H9 (cell line): ENCODE results near the gene RELCH. TPM values are rescaled to one million over a fixed set of nuclear protein-coding genes. Genes with fewer than 3 reads are reported as not detected.

Experiments
- DNase-seq: peaks from one replicate; pipeline ENCODE4 v3.0.0-alpha.2; 2017
- H2AFZ ChIP-seq: one replicate; pipeline ENCODE4 v1.6.1; 2013; ENCODE audit warnings: mild to moderate bottlenecking, low read length, control low read depth, moderate library complexity
- H2AK5ac ChIP-seq: 2 replicates; pipeline ENCODE4 v1.6.1; 2013; ENCODE audit warnings: low read length, control low read depth, mixed read lengths; ENCODE audit not compliant: insufficient read length
- H2BK120ac ChIP-seq: one replicate; pipeline ENCODE4 v1.6.1; 2013; ENCODE audit warnings: low read depth, mild to moderate bottlenecking, low read length, control low read depth, inconsistent platforms; ENCODE audit not compliant: poor library complexity, severe bottlenecking
- H2BK12ac ChIP-seq: 2 replicates; pipeline ENCODE4 v1.6.1; 2013; ENCODE audit warnings: low read length, control low read depth, mixed read lengths, low read depth; ENCODE audit not compliant: insufficient read length
- H2BK15ac ChIP-seq: 2 replicates; pipeline ENCODE4 v1.6.1; 2013; ENCODE audit warnings: low read depth, low read length, control low read depth
- H2BK20ac ChIP-seq: one replicate; pipeline ENCODE4 v1.6.1; 2013; ENCODE audit warnings: low read depth, mild to moderate bottlenecking, low read length, control low read depth, inconsistent platforms; ENCODE audit not compliant: poor library complexity, severe bottlenecking
- H2BK5ac ChIP-seq: 2 replicates; pipeline ENCODE4 v1.6.1; 2013; ENCODE audit warnings: low read length, control low read depth, mixed read lengths; ENCODE audit not compliant: insufficient read length
- H3K14ac ChIP-seq: 2 replicates; pipeline ENCODE4 v1.6.1; 2013; ENCODE audit warnings: low read length, control low read depth; ENCODE audit not compliant: insufficient read depth
- H3K18ac ChIP-seq: 2 replicates; pipeline ENCODE4 v1.6.1; 2013; ENCODE audit warnings: low read depth, mild to moderate bottlenecking, mixed read lengths, low read length, control low read depth; ENCODE audit not compliant: insufficient read length
- H3K23ac ChIP-seq: 2 replicates; pipeline ENCODE4 v1.6.1; 2013; ENCODE audit warnings: low read length, control low read depth, mixed read lengths, low read depth; ENCODE audit not compliant: insufficient read length
- H3K23me2 ChIP-seq: 2 replicates; pipeline ENCODE4 v1.6.1; 2013; ENCODE audit warnings: low read depth, mild to moderate bottlenecking, mixed read lengths, low read length, control low read depth; ENCODE audit not compliant: insufficient read length, poor library complexity, severe bottlenecking
- H3K27ac ChIP-seq: 2 replicates; pipeline ENCODE4 v1.5.1; 2013; ENCODE audit warnings: low read length, control low read depth, mixed read lengths, low read depth; ENCODE audit not compliant: insufficient read length
- H3K27me3 ChIP-seq: 2 replicates; pipeline ENCODE4 v1.6.1; 2013; ENCODE audit warnings: low read length, control low read depth, inconsistent platforms; ENCODE audit not compliant: insufficient read depth
- H3K4ac ChIP-seq: 2 replicates; pipeline ENCODE4 v1.6.1; 2013; ENCODE audit warnings: low read depth, mild to moderate bottlenecking, control low read depth, inconsistent platforms, low read length, moderate library complexity
- H3K4me1 ChIP-seq: 2 replicates; pipeline ENCODE4 v1.6.1; 2013; ENCODE audit warnings: low read length, control low read depth, inconsistent platforms; ENCODE audit not compliant: insufficient read depth
- H3K4me2 ChIP-seq: 2 replicates; pipeline ENCODE4 v1.6.1; 2013; ENCODE audit warnings: low read length, control low read depth, mixed read lengths; ENCODE audit not compliant: insufficient read length, insufficient read depth
- H3K56ac ChIP-seq: 2 replicates; pipeline ENCODE4 v1.6.1; 2013; ENCODE audit warnings: low read depth, mild to moderate bottlenecking, mixed read lengths, low read length, control low read depth; ENCODE audit not compliant: insufficient read length
- H3K79me1 ChIP-seq: 2 replicates; pipeline ENCODE4 v1.6.1; 2013; ENCODE audit warnings: low read depth, mild to moderate bottlenecking, moderate library complexity, low read length, control low read depth, inconsistent platforms; ENCODE audit not compliant: insufficient read depth, poor library complexity, severe bottlenecking
- H3K79me2 ChIP-seq: 2 replicates; pipeline ENCODE4 v1.6.1; 2013; ENCODE audit warnings: low read length, control low read depth, inconsistent platforms; ENCODE audit not compliant: insufficient read depth
- H3K9ac ChIP-seq: 2 replicates; pipeline ENCODE4 v1.6.1; 2013; ENCODE audit warnings: low read length, control low read depth, mixed read lengths; ENCODE audit not compliant: insufficient read length; ENCODE audit errors: extremely low read depth
- H3K9me3 ChIP-seq: one replicate; pipeline ENCODE4 v1.6.1; 2013; ENCODE audit warnings: low read depth, low read length, inconsistent platforms; ENCODE audit not compliant: control insufficient read depth
- H3T11ph ChIP-seq: one replicate; pipeline ENCODE4 v1.6.1; 2013; ENCODE audit warnings: mild to moderate bottlenecking, low read length, control low read depth, inconsistent platforms
- H4K20me1 ChIP-seq: one replicate; pipeline ENCODE4 v1.6.1; 2013; ENCODE audit not compliant: control insufficient read depth, insufficient read length, insufficient read depth
- H4K5ac ChIP-seq: 2 replicates; pipeline ENCODE4 v1.6.1; 2013; ENCODE audit warnings: low read depth, mild to moderate bottlenecking, mixed read lengths, low read length, control low read depth; ENCODE audit not compliant: insufficient read length
- H4K8ac ChIP-seq: replicated peaks from 2 replicates; pipeline ENCODE4 v1.6.1; 2013; ENCODE audit warnings: low read length, control low read depth, mixed read lengths, low read depth; ENCODE audit not compliant: insufficient read length
- H4K91ac ChIP-seq: 2 replicates; pipeline ENCODE4 v1.6.1; 2013; ENCODE audit warnings: low read depth, mild to moderate bottlenecking, moderate library complexity, mixed read lengths, low read length, control low read depth; ENCODE audit not compliant: insufficient read length
- H3K27ac Mint-ChIP-seq, 3 experiments: 2 replicates in 2 of 3; 3 replicates in 1 of 3; pipeline ENCODE4 v1.8.0; 2020 to 2021; ENCODE audit warnings: mixed read lengths in 3 of 3, mild to moderate bottlenecking in 1 of 3, moderate library complexity in 1 of 3
- H3K27me3 Mint-ChIP-seq: 2 replicates; pipeline ENCODE4 v1.8.0; 2021; ENCODE audit warnings: low read depth, mild to moderate bottlenecking, moderate library complexity, mixed read lengths
- H3K36me3 Mint-ChIP-seq, 3 experiments: 2 replicates in 2 of 3; 3 replicates in 1 of 3; pipeline ENCODE4 v1.8.0; 2020 to 2021; ENCODE audit warnings: low read depth in 3 of 3, mixed read lengths in 3 of 3; ENCODE audit not compliant: insufficient read depth in 1 of 3
- H3K4me1 Mint-ChIP-seq, 2 experiments: 2 replicates each; pipeline ENCODE4 v1.8.0; 2020; ENCODE audit warnings: mixed read lengths in 2 of 2
- H3K4me3 Mint-ChIP-seq, 2 experiments: 2 replicates in 1 of 2; 3 replicates in 1 of 2; pipeline ENCODE4 v1.8.0; 2020 to 2021; ENCODE audit warnings: mild to moderate bottlenecking in 2 of 2, mixed read lengths in 2 of 2, moderate library complexity in 1 of 2
- H3K9me3 Mint-ChIP-seq, 2 experiments: 2 replicates in 1 of 2; 3 replicates in 1 of 2; pipeline ENCODE4 v1.8.0; 2020; ENCODE audit warnings: mild to moderate bottlenecking in 2 of 2, mixed read lengths in 2 of 2, moderate library complexity in 1 of 2
- CTCF ChIP-seq: fragments of 200-600 bp; sonication (generic); conservative IDR thresholded peaks from 3 replicates; pipeline ENCODE4 v1.8.0; 2021; ENCODE audit warnings: antibody characterized with exemption, mild to moderate bottlenecking
- WGBS: extraction: QIAGEN DNeasy Blood & Tissue Kit; methylation state at CpG from one replicate; pipeline ENCODE4 v1.1.7; 2013; ENCODE audit warnings: missing lambda C conversion rate, low lambda C conversion rate, mixed read lengths; ENCODE audit not compliant: insufficient read length; ENCODE audit errors: extremely low coverage; 5-methylcytosine and 5-hydroxymethylcytosine counted together
- total RNA-seq: library from RNA; stranded (reverse); gene quantifications from 2 replicates; pipeline ENCODE4 v1.2.1, GENCODE V29; 2021

Gene RELCH
- total RNA-seq, 1 experiment from 2014 or later, result 32.3 TPM

GRCh38 chr18:62331581-62332356 lies 144.7 kb downstream of the RELCH start:
- H3K14ac ChIP-seq, result no peak overlapping the region
- H3K23me2 ChIP-seq, result no peaks in the 10 kb centered on the region
- H3K23ac ChIP-seq, result no peak overlapping the region
- no peak overlapping the region for H3K56ac ChIP-seq
- Mint-ChIP-seq H3K27me3 (peaks cover 32% of the 10 kb centered on the region), H3K4me1 (peaks cover 23 to 53% of the 10 kb centered on the region in 2 experiments), H3K4me3 (no peak overlapping the region), H3K27ac (no peak overlapping the region; a peak in 1 of 7 replicates), H3K36me3 (no peaks in the 10 kb centered on the region), H3K9me3 (no peaks in the 10 kb centered on the region)
- no peak for DNase-seq
- WGBS, result no CpG with 5 or more reads among the region's 8 CpGs
- no peak overlapping the region for H3K27ac ChIP-seq
- no peak for TF ChIP-seq CTCF
- H2BK15ac ChIP-seq, result no peak overlapping the region
- H2BK5ac ChIP-seq, result no peak overlapping the region
- H2AK5ac ChIP-seq, result no peak overlapping the region
- H3K79me2 ChIP-seq, result no peaks in the 10 kb centered on the region
- no peak overlapping the region for H2BK120ac ChIP-seq
- no peak overlapping the region for H3K18ac ChIP-seq
- H3K79me1 ChIP-seq, result no peaks in the 10 kb centered on the region
- H3K4me2 ChIP-seq, result no peak overlapping the region
- H3K4ac ChIP-seq, result no peak overlapping the region
- no peak overlapping the region for H4K91ac ChIP-seq
- no peak overlapping the region for H2AFZ ChIP-seq
- H3K9ac ChIP-seq, result no peak overlapping the region
- peaks cover 8% of the 10 kb centered on the region; the same call in 1 of the 2 replicates for H3K4me1 ChIP-seq
- H2BK20ac ChIP-seq, result no peak overlapping the region
- H4K5ac ChIP-seq, result no peak overlapping the region
- H3K27me3 ChIP-seq, result peaks cover 2% of the 10 kb centered on the region; the same call in 1 of the 2 replicates
- H3T11ph ChIP-seq, result no peak overlapping the region
- H3K9me3 ChIP-seq, result no peaks in the 10 kb centered on the region
- no peak overlapping the region for H4K8ac ChIP-seq
- H2BK12ac ChIP-seq, result no peak overlapping the region
- no peaks in the 10 kb centered on the region for H4K20me1 ChIP-seq
